Endothelial cell (in vitro differentiated cells): ENCODE results near the gene FGFBP1. TPM values are rescaled to one million over a fixed set of nuclear protein-coding genes. Genes with fewer than 3 reads are reported as not detected.

Source experiments
- DNase-seq: peaks from one replicate; pipeline ENCODE4 v3.0.0; 2021; ENCODE audit warnings: low spot score
- H3K27ac Mint-ChIP-seq: one replicate; pipeline ENCODE4 v1.8.0; 2021; ENCODE audit warnings: mixed read lengths, inconsistent platforms; ENCODE audit not compliant: unreplicated experiment
- H3K27me3 Mint-ChIP-seq: one replicate; pipeline ENCODE4 v1.8.0; 2021; ENCODE audit warnings: mild to moderate bottlenecking, moderate library complexity, mixed read lengths, inconsistent platforms; ENCODE audit not compliant: unreplicated experiment
- H3K36me3 Mint-ChIP-seq: one replicate; pipeline ENCODE4 v1.8.0; 2021; ENCODE audit warnings: mild to moderate bottlenecking, low read depth, mixed read lengths, inconsistent platforms; ENCODE audit not compliant: unreplicated experiment
- H3K4me1 Mint-ChIP-seq: one replicate; pipeline ENCODE4 v1.8.0; 2021; ENCODE audit warnings: mild to moderate bottlenecking, mixed read lengths, inconsistent platforms; ENCODE audit not compliant: unreplicated experiment
- H3K4me3 Mint-ChIP-seq: one replicate; pipeline ENCODE4 v1.8.0; 2021; ENCODE audit warnings: mild to moderate bottlenecking, mixed read lengths, inconsistent platforms; ENCODE audit not compliant: unreplicated experiment
- H3K9me3 Mint-ChIP-seq: one replicate; pipeline ENCODE4 v1.8.0; 2021; ENCODE audit warnings: mixed read lengths, inconsistent platforms; ENCODE audit not compliant: unreplicated experiment
- CTCF ChIP-seq: fragments of 200-600 bp; sonication (generic); IDR thresholded peaks from one replicate; pipeline ENCODE4 v1.5.0; 2021; ENCODE audit warnings: antibody characterized with exemption; ENCODE audit not compliant: unreplicated experiment
- total RNA-seq: library from RNA; stranded (reverse); fragmentation: NEBNext Ultra II Directional; extraction: Animal tissue kit (Norgen Biotek cat#: 25700); gene quantifications from one replicate; pipeline ENCODE4 v1.2.1, GENCODE V29; 2021; ENCODE audit not compliant: unreplicated experiment

The FGFBP1 gene
- total RNA-seq, 1 donor from 2014 or later: not detected

DNA sequence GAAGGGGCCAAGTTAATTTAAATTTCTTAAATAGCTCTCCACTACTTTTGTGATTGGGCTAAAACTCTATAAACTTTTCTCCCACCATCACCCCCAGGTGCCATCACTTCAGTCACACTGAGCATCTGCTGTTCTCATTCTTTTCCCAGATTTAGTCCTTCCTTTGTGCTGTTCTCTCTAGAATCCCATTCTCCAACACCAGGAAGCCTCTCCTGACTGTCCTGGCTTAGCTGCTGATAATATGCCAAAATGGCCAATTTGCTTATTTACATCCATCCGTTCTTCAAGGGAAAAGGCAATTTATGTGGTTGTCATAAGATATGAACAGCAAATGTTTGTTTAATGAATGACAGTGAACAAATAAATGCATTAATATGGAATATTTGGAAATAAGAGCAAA, 44.1 kb downstream of the FGFBP1 start:
- no peak overlapping the region for H3K27ac Mint-ChIP-seq
- H3K27me3 Mint-ChIP-seq: peaks cover 3% of the 10 kb centered on the region
- no peak for TF ChIP-seq CTCF
- no peaks in the 10 kb centered on the region for H3K36me3 Mint-ChIP-seq
- no peaks in the 10 kb centered on the region for H3K9me3 Mint-ChIP-seq
- DNase-seq: no peak
- no peaks in the 10 kb centered on the region for H3K4me1 Mint-ChIP-seq
- H3K4me3 Mint-ChIP-seq: no peak overlapping the region

DNA sequence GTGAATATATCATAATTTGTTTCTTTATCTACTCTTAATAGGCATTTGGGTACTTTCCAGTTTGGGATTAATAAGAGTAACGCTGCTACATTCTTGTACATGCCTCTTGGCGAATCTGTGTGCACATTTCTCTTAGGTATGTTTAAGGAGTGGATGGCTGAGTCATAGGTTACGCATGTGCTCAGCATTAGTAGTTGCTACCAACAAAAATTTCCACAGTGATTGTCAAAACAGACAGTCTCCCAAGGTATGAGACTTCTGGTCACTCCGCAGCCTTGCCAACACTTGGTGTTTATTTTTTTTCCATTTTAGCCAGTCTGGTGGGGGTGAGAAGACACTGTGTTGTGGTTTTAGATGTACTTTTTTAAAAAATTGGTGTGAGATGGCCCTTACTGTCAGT, 44.6 kb downstream of the FGFBP1 start:
- Mint-ChIP-seq H3K27ac (no peak overlapping the region), H3K4me3 (no peak overlapping the region), H3K27me3 (peaks cover 3% of the 10 kb centered on the region), H3K36me3 (no peaks in the 10 kb centered on the region), H3K4me1 (no peaks in the 10 kb centered on the region), H3K9me3 (no peaks in the 10 kb centered on the region)
- TF ChIP-seq CTCF: no peak
- DNase-seq: no peak

DNA sequence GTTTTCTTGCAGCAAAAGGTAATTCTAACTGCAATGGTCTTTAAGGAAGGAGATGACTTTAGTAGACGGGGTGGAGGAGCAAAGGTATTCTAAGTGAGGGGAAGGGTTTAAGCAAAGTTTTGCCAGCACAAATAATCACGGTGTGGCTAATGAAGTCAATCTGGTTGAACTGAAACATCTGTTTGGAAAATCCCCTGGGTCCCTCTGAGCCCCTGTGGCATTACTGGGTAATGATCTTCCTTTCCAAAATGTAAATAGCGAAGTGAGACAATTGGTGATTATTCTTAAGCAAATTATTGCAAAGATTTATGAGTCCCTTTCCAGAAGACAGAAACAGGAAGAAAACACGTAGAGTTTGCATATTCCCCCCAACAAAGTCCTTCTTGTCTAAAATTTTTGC, 47.2 kb downstream of the FGFBP1 start:
- H3K36me3 Mint-ChIP-seq: no peaks in the 10 kb centered on the region
- H3K27me3 Mint-ChIP-seq: peaks cover 3% of the 10 kb centered on the region
- no peak overlapping the region for H3K27ac Mint-ChIP-seq
- no peaks in the 10 kb centered on the region for H3K9me3 Mint-ChIP-seq
- H3K4me1 Mint-ChIP-seq: no peaks in the 10 kb centered on the region
- H3K4me3 Mint-ChIP-seq: no peak overlapping the region
- DNase-seq: no peak
- no peak for TF ChIP-seq CTCF

DNA sequence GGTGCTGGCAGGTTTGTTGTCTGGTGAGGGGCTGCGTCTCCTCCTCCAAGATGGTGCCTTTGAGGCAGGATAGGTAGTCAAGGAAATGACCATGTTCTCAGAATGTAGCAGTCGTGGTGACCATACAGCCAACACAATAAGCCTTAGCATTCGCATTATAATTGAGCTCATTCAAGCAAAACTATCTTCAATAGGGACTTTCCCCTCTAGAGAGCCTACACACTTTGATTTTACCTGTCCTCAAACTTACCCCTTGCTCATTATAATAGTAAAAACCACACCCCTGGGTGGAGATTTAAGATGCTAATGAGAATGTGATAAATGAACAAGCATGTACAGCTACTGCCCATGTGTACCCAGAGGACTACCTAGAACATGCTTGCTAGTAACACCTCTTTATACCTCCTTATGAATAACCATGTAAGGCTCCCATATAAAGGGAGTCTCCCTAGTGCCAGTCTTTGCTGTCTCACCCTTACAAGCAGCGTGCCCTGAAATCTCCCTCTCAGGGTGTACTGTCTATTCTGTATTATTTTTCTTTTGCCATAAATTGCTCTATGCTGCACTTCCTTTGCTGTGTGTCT, 48.2 kb downstream of the FGFBP1 start:
- H3K27ac Mint-ChIP-seq: no peak overlapping the region
- H3K4me1 Mint-ChIP-seq: no peaks in the 10 kb centered on the region
- no peak for TF ChIP-seq CTCF
- DNase-seq: no peak
- H3K9me3 Mint-ChIP-seq: no peaks in the 10 kb centered on the region
- H3K4me3 Mint-ChIP-seq: no peak overlapping the region
- H3K36me3 Mint-ChIP-seq: no peaks in the 10 kb centered on the region
- peaks cover 3% of the 10 kb centered on the region for H3K27me3 Mint-ChIP-seq

GRCh38 chr4:15888515-15888914, 50.0 kb downstream of the FGFBP1 start:
- Mint-ChIP-seq H3K36me3 (no peaks in the 10 kb centered on the region), H3K4me1 (no peaks in the 10 kb centered on the region), H3K4me3 (no peak overlapping the region), H3K9me3 (no peaks in the 10 kb centered on the region), H3K27ac (no peak overlapping the region), H3K27me3 (peaks cover 1% of the 10 kb centered on the region)
- no peak for TF ChIP-seq CTCF
- no peak for DNase-seq

Other genes starting within 250 kb of the FGFBP1 start
- 12.6 TPM for gene BST1, start 235.7 kb downstream of the FGFBP1 start, total RNA-seq
- gene CD38, start 160.4 kb downstream of the FGFBP1 start, total RNA-seq: 0.15 TPM
- not detected for gene FGFBP2, start 24.4 kb upstream of the FGFBP1 start, total RNA-seq
- 12.2 TPM for gene PROM1, start 145.3 kb upstream of the FGFBP1 start, total RNA-seq